Coronary artery (tissue), 2 donors: ENCODE data around the gene WNK2.

ENCODE experiments used
- DNase-seq: peaks from one replicate; pipeline ENCODE4 v3.0.0-alpha.2; 2017; ENCODE audit warnings: low spot score
- H3K27ac ChIP-seq, 2 donors: fragments of 200-600 bp; sonication (generic); one replicate each; pipeline ENCODE4 v1.5.1; 2016 to 2019
- H3K4me3 ChIP-seq: fragments of 200-600 bp; sonication (generic); 2 replicates; pipeline ENCODE4 v1.5.1; 2016; ENCODE audit warnings: mild to moderate bottlenecking, moderate library complexity
- CTCF ChIP-seq: fragments of 200-600 bp; sonication (generic); IDR thresholded peaks from one replicate; pipeline ENCODE4 v1.5.1; 2019; ENCODE audit warnings: antibody characterized with exemption

WNK2 gene

GRCh38 chr9:93221044-93221443, 37.1 kb downstream of the WNK2 start:
- no peak for DNase-seq
- TF ChIP-seq CTCF = no peak
- no peak overlapping the region for H3K4me3 ChIP-seq
- H3K27ac ChIP-seq = no peak overlapping the region

- no peak for DNase-seq
- TF ChIP-seq CTCF = no peak
- Histone ChIP-seq H3K4me3 (no peak overlapping the region), H3K27ac (no peak overlapping the region)
Measured at GRCh38 chr9:93222890-93223259, 38.9 kb downstream of the WNK2 start.

- DNase-seq = no peak
- TF ChIP-seq CTCF = no peak
- Histone ChIP-seq H3K4me3 (no peak overlapping the region), H3K27ac (no peak overlapping the region)
Measured at GRCh38 chr9:93223260-93224180, 39.6 kb downstream of the WNK2 start.

- H3K27ac ChIP-seq = no peak overlapping the region
- no peak for TF ChIP-seq CTCF
- DNase-seq = no peak
- no peak overlapping the region for H3K4me3 ChIP-seq
Measured at GRCh38 chr9:93224591-93224990, 40.7 kb downstream of the WNK2 start.

GRCh38 chr9:93225417-93225816, 41.5 kb downstream of the WNK2 start:
- no peak for DNase-seq
- Histone ChIP-seq H3K27ac (no peak overlapping the region), H3K4me3 (no peak overlapping the region)
- TF ChIP-seq CTCF = no peak

- H3K4me3 ChIP-seq = no peak overlapping the region
- no peak overlapping the region for H3K27ac ChIP-seq
Measured at GRCh38 chr9:93225892-93226291, 42.0 kb downstream of the WNK2 start.

More at GRCh38 chr9:93225892-93226291, 42.0 kb downstream of the WNK2 start:
- TF ChIP-seq CTCF = no peak
- DNase-seq = no peak
